ENCODE results near the gene HECTD4. TPM values are rescaled to one million over a fixed set of nuclear protein-coding genes. Genes with fewer than 3 reads are reported as not detected.
A peak's percentile ranks its signal among the peaks of the same experiment; 100 is the strongest.

HECTD4 gene
- total RNA-seq, 1 experiment from 2014 or later: 4.0 TPM

GRCh38 chr12:112322441-112322840, 59.8 kb downstream of the HECTD4 start:
- DNase-seq (ENCODE audit: low spot score): no peak

GRCh38 chr12:112321245-112321644, 61.0 kb downstream of the HECTD4 start:
- no peak for DNase-seq (ENCODE audit: low spot score)

GRCh38 chr12:112319395-112319794, 62.8 kb downstream of the HECTD4 start:
- no peak for DNase-seq (ENCODE audit: low spot score)

- no peak for DNase-seq (ENCODE audit: low spot score)
Measured at GRCh38 chr12:112317481-112317880, 64.8 kb downstream of the HECTD4 start.

GRCh38 chr12:112314981-112315380, 67.2 kb downstream of the HECTD4 start:
- DNase-seq (ENCODE audit: low spot score): no peak

- DNase-seq (ENCODE audit: low spot score): no peak
Measured at GRCh38 chr12:112309797-112310196, 72.4 kb downstream of the HECTD4 start.

- DNase-seq (ENCODE audit: low spot score): no peak
Measured at GRCh38 chr12:112308652-112309051, 73.6 kb downstream of the HECTD4 start.

- DNase-seq (ENCODE audit: low spot score): no peak
Measured at GRCh38 chr12:112308161-112308560, 74.1 kb downstream of the HECTD4 start.

- no peak for DNase-seq (ENCODE audit: low spot score)
Measured at GRCh38 chr12:112307317-112308011, 74.8 kb downstream of the HECTD4 start.

GRCh38 chr12:112305951-112306350, 76.3 kb downstream of the HECTD4 start:
- DNase-seq (ENCODE audit: low spot score): no peak

GRCh38 chr12:112304436-112304835, 77.8 kb downstream of the HECTD4 start:
- no peak for DNase-seq (ENCODE audit: low spot score)

GRCh38 chr12:112303799-112304198, 78.4 kb downstream of the HECTD4 start:
- DNase-seq (ENCODE audit: low spot score): no peak

GRCh38 chr12:112303004-112303403, 79.2 kb downstream of the HECTD4 start:
- peak; percentile 58 for DNase-seq (ENCODE audit: low spot score)

GRCh38 chr12:112299704-112300103, 82.5 kb downstream of the HECTD4 start:
- no peak for DNase-seq (ENCODE audit: low spot score)

GRCh38 chr12:112297188-112297587, 85.0 kb downstream of the HECTD4 start:
- no peak for DNase-seq (ENCODE audit: low spot score)

- no peak for DNase-seq (ENCODE audit: low spot score)
Measured at GRCh38 chr12:112296183-112296582, 86.0 kb downstream of the HECTD4 start.

- DNase-seq (ENCODE audit: low spot score): no peak
Measured at GRCh38 chr12:112294793-112295192, 87.4 kb downstream of the HECTD4 start.

- DNase-seq (ENCODE audit: low spot score): no peak
Measured at GRCh38 chr12:112288638-112289037, 93.6 kb downstream of the HECTD4 start.

- DNase-seq (ENCODE audit: low spot score): no peak
Measured at GRCh38 chr12:112285600-112286401, 96.4 kb downstream of the HECTD4 start.

- DNase-seq (ENCODE audit: low spot score): no peak
Measured at GRCh38 chr12:112283546-112283945, 98.7 kb downstream of the HECTD4 start.

- DNase-seq (ENCODE audit: low spot score): no peak
Measured at GRCh38 chr12:112282920-112283319, 99.3 kb downstream of the HECTD4 start.

GRCh38 chr12:112275836-112276235, 106.4 kb downstream of the HECTD4 start:
- DNase-seq (ENCODE audit: low spot score): no peak

- DNase-seq (ENCODE audit: low spot score): no peak
Measured at GRCh38 chr12:112275207-112275606, 107.0 kb downstream of the HECTD4 start.

Data from H4 (cell line).